Right atrium auricular region (tissue), 2 donors: ENCODE measurements around the gene BCL2. TPM values are rescaled to one million over a fixed set of nuclear protein-coding genes. Genes with fewer than 3 reads are reported as not detected.

Experiments used
- DNase-seq: peaks from one replicate; pipeline ENCODE4 v3.0.0-alpha.2; 2019; ENCODE audit warnings: low spot score
- H3K27ac ChIP-seq, 2 donors: fragments of 200-600 bp; sonication (generic); 1 replicate in 1 of 2; 2 replicates in 1 of 2; pipeline ENCODE4 v1.5.1; 2016 to 2019
- H3K27me3 ChIP-seq, 2 donors: fragments of 200-600 bp; sonication (generic); one replicate each; pipeline versions ENCODE4 v1.5.1 to v1.6.0; 2017 to 2019
- H3K36me3 ChIP-seq: fragments of 200-600 bp; sonication (generic); one replicate; pipeline ENCODE4 v1.5.1; 2016
- H3K4me1 ChIP-seq, 2 donors: fragments of 200-600 bp; sonication (generic); one replicate each; pipeline versions ENCODE4 v1.5.1 to v1.6.0; 2017 to 2019
- H3K4me3 ChIP-seq, 2 donors: fragments of 200-600 bp; sonication (generic); 1 replicate in 1 of 2; 2 replicates in 1 of 2; pipeline ENCODE4 v1.5.1; 2017 to 2019; ENCODE audit warnings: mild to moderate bottlenecking in 1 of 2, moderate library complexity in 1 of 2
- H3K9me3 ChIP-seq, 2 donors: fragments of 200-600 bp; sonication (generic); one replicate each; pipeline ENCODE4 v1.5.1; 2019
- CTCF ChIP-seq, 2 donors: fragments of 200-600 bp; sonication (generic); IDR thresholded peaks; one replicate each; pipeline ENCODE4 v1.5.1; 2019; ENCODE audit warnings: antibody characterized with exemption in 2 of 2
- total RNA-seq, 2 donors: library from RNA; depleted of rRNA; stranded (reverse); fragments of >200 nt; gene quantifications; one replicate each; pipeline ENCODE4 v1.1.0, GENCODE V29; 2016

BCL2 gene
- total RNA-seq, 2 donors from 2014 or later = 6.5 to 8.0 TPM

GRCh38 chr18:63315131-63315662 lies 4.4 kb downstream of the BCL2 start:
- Histone ChIP-seq H3K27ac (no peak overlapping the region), H3K9me3 (no peaks in the 10 kb centered on the region), H3K36me3 (no peaks in the 10 kb centered on the region), H3K4me3 (no peak overlapping the region), H3K4me1 (peaks cover 0 to 26% of the 10 kb centered on the region in 2 donors), H3K27me3 (no peaks in the 10 kb centered on the region)
- no peak for TF ChIP-seq CTCF (IDR thresholded peaks at IDR 0.05)
- DNase-seq = no peak

GRCh38 chr18:63314062-63314790 lies 5.3 kb downstream of the BCL2 start:
- no peak for DNase-seq
- Histone ChIP-seq H3K27me3 (no peaks in the 10 kb centered on the region), H3K4me3 (no peak overlapping the region), H3K27ac (no peak overlapping the region), H3K36me3 (no peaks in the 10 kb centered on the region), H3K4me1 (peaks cover 0 to 26% of the 10 kb centered on the region in 2 donors), H3K9me3 (no peaks in the 10 kb centered on the region)
- no peak for TF ChIP-seq CTCF (IDR thresholded peaks at IDR 0.05)

- Histone ChIP-seq H3K4me1 (peaks cover 0 to 19% of the 10 kb centered on the region in 2 donors), H3K36me3 (no peaks in the 10 kb centered on the region), H3K27ac (no peak overlapping the region), H3K4me3 (no peak overlapping the region), H3K9me3 (no peaks in the 10 kb centered on the region), H3K27me3 (no peaks in the 10 kb centered on the region)
- no peak for DNase-seq
- TF ChIP-seq CTCF (IDR thresholded peaks at IDR 0.05) = no peak
These were observed 6.1 kb downstream of the BCL2 start for GRCh38 chr18:63313396-63313917.

- H3K9me3 ChIP-seq = no peaks in the 10 kb centered on the region
- no peak for TF ChIP-seq CTCF (IDR thresholded peaks at IDR 0.05)
- H3K4me3 ChIP-seq = no peak overlapping the region
- peaks cover 0 to 18% of the 10 kb centered on the region in 2 donors for H3K4me1 ChIP-seq
- H3K27ac ChIP-seq = no peak overlapping the region
- no peak for DNase-seq
- H3K27me3 ChIP-seq = no peaks in the 10 kb centered on the region
- no peaks in the 10 kb centered on the region for H3K36me3 ChIP-seq
These were observed 6.7 kb downstream of the BCL2 start for GRCh38 chr18:63312737-63313395.

GRCh38 chr18:63312019-63312409 lies 7.6 kb downstream of the BCL2 start:
- H3K4me1 ChIP-seq = peaks cover 0 to 19% of the 10 kb centered on the region in 2 donors
- H3K27me3 ChIP-seq = no peaks in the 10 kb centered on the region
- no peaks in the 10 kb centered on the region for H3K36me3 ChIP-seq
- H3K27ac ChIP-seq = no peak overlapping the region
- H3K4me3 ChIP-seq = no peak overlapping the region
- no peaks in the 10 kb centered on the region for H3K9me3 ChIP-seq
- DNase-seq = no peak
- TF ChIP-seq CTCF (IDR thresholded peaks at IDR 0.05) = no peak
